Gastroesophageal sphincter (tissue), 4 donors: Measurements from ENCODE around the gene MLST8. TPM values are rescaled to one million over a fixed set of nuclear protein-coding genes. Genes with fewer than 3 reads are reported as not detected.
A peak's percentile ranks its signal among the peaks of the same experiment; 100 is the strongest.

Source experiments
- ATAC-seq: fragments of 150-250 bp; one replicate; pipeline ENCODE4 v1.9.1; 2016; ENCODE audit warnings: mild to moderate bottlenecking, moderate library complexity
- H3K27ac ChIP-seq, 4 donors: fragments of 200-600 bp; sonication (generic) in 3 of 4; 1 replicate in 3 of 4; 2 replicates in 1 of 4; pipeline ENCODE4 v1.5.1; 2016 to 2019
- H3K27me3 ChIP-seq: fragments of 200-600 bp; sonication (generic); one replicate; pipeline ENCODE4 v1.5.1; 2019
- H3K36me3 ChIP-seq, 2 donors: fragments of 200-600 bp; sonication (generic); one replicate each; pipeline ENCODE4 v1.5.1; 2019; ENCODE audit warnings: control low read depth in 1 of 2
- H3K4me1 ChIP-seq, 3 donors: fragments of 200-600 bp; sonication (generic); 1 replicate in 2 of 3; 2 replicates in 1 of 3; pipeline ENCODE4 v1.5.1; 2016 to 2019; ENCODE audit warnings: control low read depth in 2 of 3
- H3K4me3 ChIP-seq, 2 donors: fragments of 200-600 bp; sonication (generic); one replicate each; pipeline ENCODE4 v1.5.1; 2019; ENCODE audit warnings: mild to moderate bottlenecking in 1 of 2, moderate library complexity in 1 of 2
- H3K9me3 ChIP-seq, 3 donors: fragments of 200-600 bp; sonication (generic); one replicate each; pipeline ENCODE4 v1.5.1; 2017 to 2019; ENCODE audit warnings: control low read depth in 2 of 3
- CTCF ChIP-seq, 4 experiments: fragments of 200-600 bp in 2 of 4; fragments of 450-650 bp in 2 of 4; sonication (generic) in 1 of 4; IDR thresholded peaks; one replicate each; pipeline ENCODE4 v1.5.1; 2017 to 2019; ENCODE audit warnings: antibody characterized with exemption in 4 of 4, mild to moderate bottlenecking in 2 of 4, moderate library complexity in 2 of 4
- EP300 ChIP-seq: sonication (generic); formaldehyde crosslinking; IDR thresholded peaks from one replicate; pipeline ENCODE4 v1.6.1; 2017; ENCODE audit warnings: antibody characterized with exemption, mild to moderate bottlenecking
- POLR2A ChIP-seq, 2 donors: fragments of 450-650 bp; IDR thresholded peaks; one replicate each; pipeline ENCODE4 v1.6.1; 2017; ENCODE audit warnings: antibody characterized with exemption in 2 of 2, mild to moderate bottlenecking in 2 of 2, moderate library complexity in 1 of 2
- POLR2AphosphoS5 ChIP-seq: sonication (generic); formaldehyde crosslinking; IDR thresholded peaks from one replicate; pipeline ENCODE4 v1.6.1; 2017; ENCODE audit warnings: antibody characterized with exemption
- WGBS, 2 donors: methylation state at CpG; one replicate each; pipeline ENCODE4 v1.1.5; 2018; ENCODE audit warnings: low coverage in 1 of 2; 5-methylcytosine and 5-hydroxymethylcytosine counted together
- total RNA-seq, 4 donors: library from RNA; depleted of rRNA; stranded (reverse); fragments of >200 nt; gene quantifications; one replicate each; pipeline ENCODE4 v1.1.0, GENCODE V29; 2016

MLST8 gene
- total RNA-seq, 4 donors from 2014 or later: 29.0 to 50.8 (median 34.1) TPM

GRCh38 chr16:2251296-2252111, 46.2 kb downstream of the MLST8 start, which contains the start of gene ECI1:
ECI1 (minus strand) TSS chr16:2251587; CDS start chr16:2251566, 21 bp downstream.
- H3K27ac ChIP-seq: peak within 1 kb of the TSS; percentile 71 to 97 (median 94)
- no peaks in the 10 kb centered on the region for H3K9me3 ChIP-seq
- TF ChIP-seq POLR2AphosphoS5: peak; percentile 84
- TF ChIP-seq POLR2A (IDR thresholded peaks at IDR 0.05): peak; percentile 83 to 86
- TF ChIP-seq CTCF (IDR thresholded peaks at IDR 0.05): peak in 3 of 4 experiments; percentile 79 to 89 (median 85)
- no peak for TF ChIP-seq EP300
- peak within 1 kb of the TSS; percentile 66 to 85 for H3K4me3 ChIP-seq
- H3K27me3 ChIP-seq: no peaks in the 10 kb centered on the region
- ATAC-seq: peak; percentile 98
- peaks cover 0 to 51% of the 10 kb centered on the region in 2 donors for H3K36me3 ChIP-seq
- 40% methylated on average over 1 of the region's 88 CpGs; no CpG with 5 or more reads in 1 of the 2 donors for WGBS, 2 donors
- peaks cover 3 to 37% (median 6%) of the 10 kb centered on the region in 3 donors for H3K4me1 ChIP-seq

DNA sequence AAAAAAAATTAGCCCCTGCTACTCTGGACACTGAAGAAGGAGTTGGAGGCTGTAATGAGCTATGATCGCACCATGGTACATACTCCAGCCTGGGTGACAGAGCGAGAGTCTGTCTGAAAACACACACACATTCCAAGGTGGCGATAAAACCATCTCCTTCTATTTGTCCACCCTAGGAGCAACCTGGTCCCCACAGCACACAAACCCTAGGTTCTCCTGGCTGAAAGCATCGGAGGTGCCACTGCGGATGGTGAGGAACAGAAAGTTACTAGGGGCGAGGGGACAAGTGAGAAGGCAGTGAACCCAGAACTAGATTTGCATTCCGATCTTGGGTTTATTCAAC, 47.5 kb downstream of the MLST8 start:
- no peak for TF ChIP-seq POLR2AphosphoS5
- TF ChIP-seq EP300: no peak
- no peak for TF ChIP-seq CTCF (IDR thresholded peaks at IDR 0.05)
- TF ChIP-seq POLR2A (IDR thresholded peaks at IDR 0.05): no peak
- Histone ChIP-seq H3K27me3 (no peaks in the 10 kb centered on the region), H3K36me3 (peaks cover 0 to 55% of the 10 kb centered on the region in 2 donors), H3K4me3 (no peak overlapping the region), H3K4me1 (peaks cover 3 to 37% (median 6%) of the 10 kb centered on the region in 3 donors), H3K9me3 (no peaks in the 10 kb centered on the region), H3K27ac (peak overlapping the region in 2 of 4 donors; percentile 91 to 97)
- WGBS, 2 donors: 84 to 92% methylated on average over 4 to 7 of the region's 7 CpGs
- ATAC-seq: no peak

DNA sequence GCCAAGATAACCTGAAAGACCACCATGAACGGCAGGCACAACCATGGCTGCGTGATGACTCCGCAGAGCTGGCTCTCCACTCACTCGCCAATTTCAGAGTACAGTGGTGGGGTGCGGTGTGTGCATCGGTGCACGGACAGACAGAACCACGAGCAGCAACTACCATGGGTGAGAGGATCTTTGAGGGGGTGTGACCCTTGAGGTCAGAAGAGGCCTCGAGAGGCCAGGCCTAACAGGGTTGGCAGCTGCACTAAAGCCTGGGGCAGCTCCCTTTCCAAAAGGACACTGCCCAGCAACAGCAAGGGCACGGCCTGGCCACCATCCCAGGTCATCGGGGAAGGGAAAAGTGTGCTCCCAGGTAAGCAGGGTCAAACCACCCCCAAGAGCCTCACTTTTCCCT, 48.0 kb downstream of the MLST8 start:
- Histone ChIP-seq H3K27me3 (no peaks in the 10 kb centered on the region), H3K9me3 (no peaks in the 10 kb centered on the region), H3K4me1 (peaks cover 3 to 35% (median 6%) of the 10 kb centered on the region in 3 donors), H3K36me3 (peaks cover 0 to 60% of the 10 kb centered on the region in 2 donors), H3K27ac (no peak overlapping the region), H3K4me3 (no peak overlapping the region)
- ATAC-seq: no peak
- WGBS, 2 donors: 79% methylated on average over 5 to 6 of the region's 11 CpGs
- TF ChIP-seq CTCF (IDR thresholded peaks at IDR 0.05): no peak
- TF ChIP-seq POLR2AphosphoS5: no peak
- TF ChIP-seq EP300: no peak
- no peak for TF ChIP-seq POLR2A (IDR thresholded peaks at IDR 0.05)

- WGBS, 2 donors: 67 to 72% methylated on average over 8 to 10 of the region's 12 CpGs
- Histone ChIP-seq H3K36me3 (peaks cover 0 to 93% of the 10 kb centered on the region in 2 donors), H3K27me3 (no peaks in the 10 kb centered on the region), H3K27ac (no peak overlapping the region), H3K4me1 (peaks cover 0 to 8% (median 0%) of the 10 kb centered on the region in 3 donors), H3K4me3 (no peak overlapping the region), H3K9me3 (no peaks in the 10 kb centered on the region)
- no peak for TF ChIP-seq POLR2A (IDR thresholded peaks at IDR 0.05)
- TF ChIP-seq EP300: no peak
- TF ChIP-seq POLR2AphosphoS5: no peak
- TF ChIP-seq CTCF (IDR thresholded peaks at IDR 0.05): no peak
- no peak for ATAC-seq
Measured at GRCh38 chr16:2256531-2257140, 51.4 kb downstream of the MLST8 start.
